GM19467 (cell line): Measurements from ENCODE around the gene TOR1AIP1.

Source experiments
- ATAC-seq: cut with Tn5 transposase; IDR thresholded peaks from one replicate; pipeline ENCODE4 v1.9.1; 2021; ENCODE audit warnings: mild to moderate bottlenecking, moderate library complexity; ENCODE audit not compliant: unreplicated experiment

TOR1AIP1 gene

DNA sequence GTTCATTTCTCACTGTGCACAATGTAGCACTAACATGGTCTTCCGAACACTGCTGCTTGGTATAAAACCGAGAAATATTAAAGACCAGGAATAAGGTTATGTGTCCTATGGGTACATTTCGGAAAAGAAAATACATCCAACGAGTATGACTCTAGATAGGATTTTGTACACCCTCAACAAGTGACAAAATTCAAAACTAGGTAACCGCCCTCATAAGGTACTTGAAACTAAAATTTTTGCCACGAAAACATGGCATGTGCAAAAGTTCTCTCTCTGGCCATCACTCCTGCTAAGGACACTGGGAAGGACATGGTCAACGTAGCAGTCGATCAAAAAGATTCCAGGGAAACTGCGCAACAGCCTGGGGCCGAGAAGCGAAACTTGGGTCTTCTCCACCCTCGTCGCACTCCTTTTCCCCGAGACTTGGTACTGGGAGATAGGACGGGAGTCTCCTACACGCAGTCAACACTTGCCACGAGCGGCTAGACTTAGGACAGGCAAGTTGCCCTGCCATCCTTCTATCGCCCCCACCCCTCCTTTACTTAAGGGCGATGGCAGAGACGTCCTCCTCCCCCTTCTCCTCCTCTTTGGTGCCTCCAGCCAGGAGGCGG is 338 bp upstream of the TOR1AIP1 start:
- peak; percentile 0 for ATAC-seq

DNA sequence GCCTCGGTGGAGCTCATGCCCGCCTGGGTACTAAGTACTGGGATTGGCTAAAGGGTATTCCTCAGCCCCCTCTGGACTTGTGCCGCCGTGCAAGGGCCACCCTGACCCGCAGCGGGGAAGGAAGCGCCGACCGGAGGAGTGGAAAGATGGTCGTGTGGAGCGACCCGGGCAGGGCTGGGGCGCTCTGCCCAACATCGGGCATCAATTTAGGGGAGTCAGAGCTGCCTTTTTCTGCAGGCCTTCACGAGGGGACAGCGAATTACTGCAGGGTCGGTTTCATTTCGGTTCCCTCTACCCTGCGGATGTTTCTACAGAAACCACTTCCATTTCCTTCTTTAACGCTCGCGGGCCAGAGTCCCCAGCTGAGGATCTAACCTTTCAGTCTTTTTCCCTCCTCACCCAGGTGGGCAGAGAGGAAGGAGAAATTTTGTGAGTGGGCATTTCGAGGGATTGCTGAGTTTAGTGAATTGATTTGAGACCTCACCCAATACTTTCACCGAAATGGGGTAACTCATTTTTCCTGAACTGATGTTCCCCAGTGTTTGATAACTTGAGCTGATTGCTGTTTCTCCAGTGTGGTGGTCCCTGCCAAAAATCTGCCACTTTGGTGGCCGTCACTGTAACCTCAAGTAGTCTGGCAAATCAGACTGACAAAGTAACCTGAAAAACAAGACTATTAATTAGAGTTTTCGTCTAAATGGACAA is 1.1 kb downstream of the TOR1AIP1 start:
- peak; percentile 16 for ATAC-seq

DNA sequence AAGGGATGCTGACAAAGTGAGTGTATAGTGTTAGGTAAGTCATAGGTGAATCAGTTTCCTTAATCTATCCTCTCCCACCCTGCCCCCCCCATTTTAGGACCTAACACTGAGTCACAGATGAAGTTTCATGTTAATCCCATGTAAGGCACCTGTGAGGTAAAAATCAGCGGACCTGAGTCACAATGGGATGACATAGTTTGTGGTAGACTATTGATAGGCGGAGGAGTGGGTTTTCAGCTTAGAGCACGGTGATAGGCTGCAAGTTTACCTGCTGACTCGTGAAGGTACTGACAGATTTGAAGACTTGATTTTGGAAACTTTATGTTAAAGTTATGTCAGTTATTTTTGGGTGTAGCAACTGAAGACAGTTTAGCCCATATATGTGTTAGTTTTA is 1.7 kb downstream of the TOR1AIP1 start:
- ATAC-seq = no peak

DNA sequence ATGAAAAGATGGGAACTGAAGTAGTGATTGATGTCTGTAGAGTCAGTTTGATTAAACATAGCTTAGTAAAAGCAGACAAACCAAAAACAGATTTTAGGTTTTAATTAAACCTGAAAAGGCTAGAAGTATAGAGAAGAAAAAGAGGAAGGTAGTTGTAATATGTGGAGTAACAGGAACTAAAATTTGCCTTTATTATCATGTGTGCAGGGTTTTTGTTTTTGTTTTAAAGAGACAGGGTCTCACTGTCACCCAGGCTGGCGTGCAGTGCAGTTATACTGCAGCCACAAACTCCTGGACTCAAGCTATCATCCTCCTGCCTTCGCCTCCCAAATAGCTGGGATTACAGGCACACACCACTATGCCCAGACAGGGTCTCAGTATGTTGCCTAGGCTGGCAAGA is 6.0 kb downstream of the TOR1AIP1 start:
- ATAC-seq = no peak

DNA sequence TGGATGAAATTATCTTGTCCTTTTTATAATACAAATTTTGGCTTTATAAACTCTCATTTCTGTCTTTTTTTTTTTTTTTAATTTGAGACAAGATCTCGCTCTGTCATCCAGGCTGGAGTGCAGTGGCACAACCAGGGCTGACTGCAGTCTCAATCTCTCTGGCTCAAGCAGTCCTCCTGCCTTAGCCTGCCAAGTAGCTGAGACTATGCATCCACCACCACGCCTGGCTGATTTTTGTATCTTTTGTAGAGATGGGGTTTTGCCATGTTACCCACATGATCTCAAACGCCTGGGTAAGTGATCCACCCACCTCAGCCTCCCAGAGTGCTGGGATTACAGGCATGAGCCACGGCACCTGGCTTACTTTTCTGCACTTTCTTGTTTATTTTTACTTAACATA is 7.5 kb downstream of the TOR1AIP1 start:
- no peak for ATAC-seq

DNA sequence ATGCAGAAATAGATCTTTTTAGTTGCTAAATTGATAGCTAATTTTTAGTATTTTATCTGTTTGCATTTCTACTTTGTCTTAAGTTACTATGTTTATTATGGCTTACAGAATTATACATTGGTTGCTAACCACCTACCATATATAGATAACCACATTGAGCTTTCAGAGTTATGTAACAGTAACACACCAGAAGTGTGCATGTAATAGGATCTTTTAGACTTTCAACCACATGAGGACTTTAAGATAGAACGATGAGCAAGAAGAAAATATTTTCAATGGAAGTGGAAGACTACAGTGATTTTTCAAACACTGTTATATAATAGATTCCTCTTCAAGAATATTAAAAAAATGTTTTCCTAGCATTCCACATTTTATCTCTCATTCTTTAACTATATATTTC is 28.8 kb downstream of the TOR1AIP1 start:
- ATAC-seq = no peak

DNA sequence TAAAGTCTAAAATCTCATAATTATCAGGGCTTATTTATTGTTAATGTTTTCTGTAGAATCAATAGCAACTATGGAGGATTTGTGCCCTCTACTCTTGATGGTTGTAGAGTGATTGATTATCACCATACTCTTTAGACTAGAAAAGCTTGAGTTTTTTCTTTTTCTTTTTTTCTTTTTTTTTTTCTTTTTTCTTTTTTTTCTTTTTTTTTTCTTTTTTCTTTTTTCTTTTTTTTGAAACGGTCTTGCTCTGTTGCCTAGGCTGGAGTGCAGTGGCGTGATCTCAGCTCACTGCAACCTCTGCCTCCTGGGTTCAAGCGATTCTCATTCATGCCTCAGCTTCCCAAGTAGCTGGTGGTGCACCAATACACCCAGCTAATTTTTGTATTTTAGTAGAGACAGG is 29.7 kb downstream of the TOR1AIP1 start:
- ATAC-seq = no peak

DNA sequence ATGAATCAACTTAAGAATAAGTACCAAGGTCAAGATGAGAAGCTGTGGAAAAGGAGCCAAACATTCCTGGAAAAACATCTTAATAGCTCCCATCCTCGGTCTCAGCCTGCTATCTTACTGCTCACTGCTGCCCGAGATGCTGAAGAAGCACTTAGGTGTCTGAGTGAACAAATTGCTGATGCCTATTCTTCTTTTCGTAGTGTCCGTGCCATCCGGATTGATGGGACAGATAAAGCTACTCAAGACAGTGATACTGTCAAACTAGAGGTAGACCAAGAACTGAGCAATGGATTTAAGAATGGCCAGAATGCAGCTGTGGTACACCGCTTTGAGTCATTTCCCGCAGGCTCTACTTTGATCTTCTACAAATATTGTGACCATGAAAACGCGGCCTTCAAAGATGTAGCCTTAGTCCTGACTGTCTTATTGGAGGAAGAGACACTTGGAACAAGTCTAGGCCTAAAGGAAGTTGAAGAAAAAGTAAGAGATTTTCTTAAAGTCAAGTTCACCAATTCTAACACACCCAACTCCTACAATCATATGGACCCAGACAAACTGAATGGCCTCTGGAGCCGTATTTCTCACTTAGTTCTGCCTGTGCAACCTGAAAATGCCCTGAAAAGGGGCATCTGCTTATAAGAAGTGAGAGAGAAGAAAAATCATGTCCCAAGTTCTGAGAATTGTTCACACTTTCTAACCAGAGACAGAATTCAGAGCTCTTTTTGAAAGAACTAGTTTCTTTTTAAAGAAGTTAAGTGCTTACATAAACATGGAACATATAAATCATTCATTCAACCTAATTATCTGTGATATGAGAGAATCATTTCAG is 35.7 kb downstream of the TOR1AIP1 start:
- no peak for ATAC-seq

DNA sequence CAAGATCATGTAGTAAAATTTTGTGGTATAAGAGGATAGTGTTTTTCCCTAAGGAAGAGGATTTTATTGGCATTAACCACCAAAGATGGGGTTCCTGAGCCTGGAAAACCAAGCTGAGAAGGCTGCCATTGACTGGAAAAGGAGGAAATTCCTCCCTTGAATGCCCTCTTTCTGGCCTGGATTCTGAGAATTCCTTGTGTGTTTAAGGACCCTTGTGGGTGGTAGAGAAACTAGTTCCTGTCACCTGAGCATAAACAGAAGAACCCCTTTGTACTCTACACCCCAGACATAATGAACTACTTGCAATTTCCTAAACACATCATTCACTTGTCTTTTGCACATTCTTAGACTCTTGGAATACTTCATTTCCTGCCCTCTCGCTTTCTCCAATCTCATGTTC is 39.4 kb downstream of the TOR1AIP1 start:
- no peak for ATAC-seq

DNA sequence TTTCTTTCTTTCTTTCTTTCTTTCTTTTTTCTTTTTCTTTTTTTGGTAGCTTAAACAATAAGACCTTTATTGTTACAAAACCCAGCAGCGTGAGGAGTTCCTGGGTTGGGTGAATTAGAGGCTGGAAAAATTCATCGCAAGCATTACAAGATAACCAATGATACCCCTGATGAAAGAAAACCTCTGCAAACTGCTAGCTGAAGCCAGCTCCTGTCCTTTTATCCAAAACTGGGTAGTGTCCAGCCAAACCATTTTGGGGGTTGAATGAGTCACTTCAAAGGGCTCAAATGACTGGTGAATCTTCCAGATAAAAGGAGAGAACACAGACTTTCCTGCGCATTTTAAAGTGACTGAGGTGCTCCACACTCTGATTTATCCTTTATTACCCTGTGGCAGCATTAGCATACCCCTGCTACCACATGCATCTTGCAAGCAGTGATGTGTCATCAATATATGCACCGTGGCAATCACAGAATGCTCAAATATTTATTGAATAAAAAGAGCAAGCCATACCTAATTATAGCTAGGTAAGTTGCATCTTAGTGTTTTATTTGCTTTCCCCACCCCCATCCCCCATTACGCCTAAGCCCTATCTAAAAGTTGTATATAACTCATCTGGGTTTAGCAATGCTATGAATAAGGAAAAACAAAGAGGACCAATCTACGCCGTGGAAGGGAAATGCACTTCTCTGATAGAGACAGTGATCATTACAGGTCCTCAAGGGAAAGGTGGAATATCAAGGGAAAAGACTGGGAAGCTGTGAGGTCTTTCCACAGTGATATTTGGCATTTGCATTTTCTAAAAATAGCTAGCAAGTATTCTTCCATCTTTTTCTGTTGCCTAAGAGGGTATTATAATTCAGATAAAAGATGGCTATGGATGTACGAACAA is 40.1 kb downstream of the TOR1AIP1 start:
- no peak for ATAC-seq

DNA sequence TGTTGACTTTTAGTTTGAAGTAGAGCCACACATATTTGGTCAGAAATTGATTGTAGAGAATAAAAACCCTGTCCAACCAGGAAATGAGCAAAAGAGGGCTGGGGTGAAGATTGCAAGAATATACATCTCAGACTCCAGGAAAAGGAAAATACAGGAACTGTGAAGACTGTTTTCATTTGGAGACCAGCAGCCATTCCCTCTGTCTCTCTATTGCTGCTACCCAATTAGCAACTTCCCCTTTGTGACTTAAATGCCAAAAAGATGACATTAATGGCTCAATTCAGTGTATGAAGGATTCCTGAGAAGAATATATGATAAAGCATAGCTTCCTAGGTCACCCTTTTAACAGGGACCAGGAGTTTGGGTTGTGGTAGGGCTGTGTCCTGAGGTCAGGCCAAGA is 40.9 kb downstream of the TOR1AIP1 start:
- ATAC-seq = no peak

DNA sequence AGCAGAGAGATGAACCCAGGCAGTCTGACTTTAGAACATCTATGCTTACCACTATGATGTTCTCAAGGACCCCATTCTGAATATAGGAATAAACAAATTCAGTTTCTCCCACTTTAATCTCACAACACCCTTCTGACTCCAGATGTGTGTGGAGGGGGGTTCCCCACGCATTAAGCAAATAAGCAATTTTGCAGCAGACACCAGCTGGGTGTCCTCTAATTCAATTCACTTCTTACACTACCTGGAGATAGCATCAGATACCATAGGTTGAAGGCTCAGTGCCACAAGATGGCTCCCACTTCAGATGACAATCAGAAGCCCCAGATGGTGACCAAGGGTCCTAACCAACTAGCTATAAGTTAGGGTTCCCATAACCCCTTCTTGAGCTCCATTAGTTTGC is 42.2 kb downstream of the TOR1AIP1 start:
- ATAC-seq = no peak

DNA sequence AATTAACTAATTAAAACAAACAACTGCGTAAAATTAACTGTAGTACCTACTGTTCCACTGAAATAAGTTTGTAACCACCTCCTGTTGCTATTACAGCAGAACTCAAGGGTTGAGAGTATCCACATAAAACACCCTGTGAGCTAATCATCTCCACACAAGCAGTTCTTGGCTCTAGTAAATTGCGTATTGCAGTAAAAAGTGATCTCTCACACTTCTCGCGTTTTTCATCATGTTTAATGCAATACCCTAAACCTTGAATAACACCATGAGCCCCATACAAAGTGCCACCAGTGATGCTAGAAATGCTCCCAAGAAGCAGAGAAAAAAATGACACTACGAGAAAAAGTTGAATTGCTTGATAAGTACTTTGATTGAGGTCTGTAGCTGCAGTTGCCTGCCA is 43.2 kb downstream of the TOR1AIP1 start:
- no peak for ATAC-seq

DNA sequence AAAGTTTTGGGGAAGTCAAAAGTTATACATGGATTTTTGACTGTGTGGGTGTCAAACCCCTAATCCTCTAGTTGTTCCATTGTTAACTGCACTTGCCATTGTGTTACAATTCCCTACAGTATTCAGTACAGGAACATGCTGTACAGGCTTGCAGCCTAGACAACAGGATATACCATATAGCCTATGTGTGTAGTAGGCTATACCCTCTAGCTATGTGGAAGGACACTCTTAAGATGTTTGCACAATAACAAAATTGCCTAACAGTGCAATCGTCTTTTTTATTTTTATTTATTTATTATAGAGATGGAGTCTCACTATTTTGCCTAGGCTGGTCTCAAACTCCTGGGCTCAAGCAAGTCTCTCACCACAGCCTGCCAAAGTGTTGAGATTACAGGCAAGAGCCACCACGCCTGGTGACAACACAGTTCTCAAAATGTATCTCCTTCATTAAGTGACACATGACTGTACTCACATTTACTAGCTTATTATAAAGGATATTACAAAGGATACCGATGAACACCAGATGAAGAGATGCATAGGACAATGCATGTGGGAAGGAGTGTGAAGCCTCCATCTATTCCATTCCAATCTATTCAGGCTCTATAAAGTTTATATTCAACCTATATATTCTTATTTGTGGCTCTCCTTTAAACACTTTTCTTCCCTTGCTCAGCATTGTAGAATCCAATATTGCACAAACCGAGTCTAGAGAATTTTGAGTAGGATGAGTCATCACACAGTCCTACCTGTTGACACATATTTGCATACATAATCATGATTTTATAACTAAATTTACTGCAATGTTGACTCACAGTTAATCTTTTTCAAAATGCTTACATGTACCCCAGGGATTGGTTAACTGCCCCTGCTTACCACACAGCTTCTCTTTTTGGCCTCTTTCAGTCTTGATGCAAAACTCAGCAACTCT is 44.1 kb downstream of the TOR1AIP1 start:
- no peak for ATAC-seq

DNA sequence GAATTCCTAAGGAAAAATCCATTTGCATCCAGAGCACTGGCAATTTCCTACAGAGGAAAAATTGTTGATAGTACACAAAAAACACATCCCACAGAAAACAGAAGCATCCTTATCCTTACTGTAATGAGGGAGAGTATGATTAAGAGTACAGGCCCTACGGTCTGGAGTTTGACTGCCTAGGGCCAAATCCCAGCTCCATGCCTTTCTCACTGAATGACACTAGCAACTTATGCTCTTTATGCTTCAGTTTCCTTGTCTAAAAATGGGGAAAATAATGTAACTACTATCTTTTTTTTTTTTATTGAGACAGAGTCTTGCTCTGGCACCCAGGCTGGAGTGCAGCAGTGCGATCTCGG is 44.7 kb downstream of the TOR1AIP1 start:
- no peak for ATAC-seq

DNA sequence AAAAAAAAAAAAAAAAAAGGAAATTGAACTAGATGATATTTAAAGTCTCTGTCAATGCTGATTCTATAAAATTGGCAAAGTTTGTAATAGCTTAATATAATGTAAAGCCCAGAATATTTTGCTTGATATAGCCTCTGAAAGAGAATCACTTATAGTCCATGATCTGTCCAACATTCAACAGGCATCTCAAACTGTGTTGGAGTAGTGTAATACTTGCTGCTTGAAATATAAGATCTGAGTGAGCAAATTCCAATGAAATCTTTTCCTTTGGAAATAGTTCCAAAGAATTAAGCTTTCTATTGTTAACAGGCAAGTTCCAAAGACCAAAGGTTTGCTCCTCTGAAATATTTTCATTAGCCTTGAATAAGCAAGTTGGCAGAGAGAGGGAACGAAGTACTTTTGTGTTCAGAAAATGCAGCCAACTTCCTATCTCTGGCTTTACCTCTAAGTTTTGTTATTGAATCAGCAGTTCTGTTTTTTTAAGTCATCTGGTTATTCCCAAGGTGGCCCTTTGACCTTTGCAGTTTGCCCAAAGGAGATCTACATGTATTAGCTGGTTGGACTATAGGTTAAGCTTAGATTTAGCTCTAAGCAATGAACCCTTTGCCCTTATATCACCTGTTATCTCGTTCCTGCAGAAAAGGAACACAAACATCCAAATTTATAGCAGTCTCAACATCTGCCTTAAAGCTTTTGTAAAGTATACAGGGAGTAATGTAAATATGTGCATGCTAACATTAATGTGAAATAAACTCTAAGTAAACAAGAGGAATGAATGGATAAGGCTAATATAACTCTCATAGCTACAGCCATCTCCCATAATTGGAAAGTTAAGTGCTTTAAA is 48.1 kb downstream of the TOR1AIP1 start:
- no peak for ATAC-seq

DNA sequence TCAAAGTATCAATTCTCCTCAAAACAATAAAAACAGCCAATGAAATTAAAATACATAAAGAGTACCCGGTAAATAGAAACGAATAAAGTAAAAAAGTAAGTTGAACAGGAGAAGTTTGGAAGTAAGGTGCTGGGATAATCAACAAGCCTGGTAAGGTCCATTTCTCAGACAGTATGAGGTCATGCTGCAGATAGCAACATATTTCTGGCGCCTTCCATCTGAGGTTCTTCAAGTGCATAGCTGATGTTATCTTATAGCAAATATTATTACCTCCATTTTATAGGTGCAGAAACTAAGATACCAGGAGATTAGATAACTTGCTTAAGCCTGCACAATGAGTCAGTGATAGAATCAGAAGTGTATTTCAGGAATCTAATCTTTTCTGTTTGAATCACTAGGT is 48.8 kb downstream of the TOR1AIP1 start:
- no peak for ATAC-seq

DNA sequence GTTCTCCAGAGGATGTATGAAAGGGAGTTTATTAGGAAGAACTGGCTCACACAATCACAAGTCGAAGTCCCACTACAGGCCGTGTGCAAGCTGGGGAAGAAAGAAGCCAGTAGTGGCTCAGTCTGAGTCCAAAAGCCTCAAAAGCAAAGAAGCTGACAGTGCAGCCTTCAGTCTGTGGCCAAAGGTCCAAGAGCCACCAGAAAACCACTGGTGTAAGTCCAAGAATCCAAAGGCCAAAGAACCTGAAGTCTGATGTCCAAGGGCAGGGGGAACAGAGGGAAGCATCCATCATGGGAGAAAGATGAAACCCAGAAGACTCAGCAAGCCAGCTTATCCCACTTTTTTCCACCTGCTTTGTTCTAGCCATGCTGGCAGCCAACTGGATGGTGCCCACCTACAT is 51.1 kb downstream of the TOR1AIP1 start:
- ATAC-seq = no peak

DNA sequence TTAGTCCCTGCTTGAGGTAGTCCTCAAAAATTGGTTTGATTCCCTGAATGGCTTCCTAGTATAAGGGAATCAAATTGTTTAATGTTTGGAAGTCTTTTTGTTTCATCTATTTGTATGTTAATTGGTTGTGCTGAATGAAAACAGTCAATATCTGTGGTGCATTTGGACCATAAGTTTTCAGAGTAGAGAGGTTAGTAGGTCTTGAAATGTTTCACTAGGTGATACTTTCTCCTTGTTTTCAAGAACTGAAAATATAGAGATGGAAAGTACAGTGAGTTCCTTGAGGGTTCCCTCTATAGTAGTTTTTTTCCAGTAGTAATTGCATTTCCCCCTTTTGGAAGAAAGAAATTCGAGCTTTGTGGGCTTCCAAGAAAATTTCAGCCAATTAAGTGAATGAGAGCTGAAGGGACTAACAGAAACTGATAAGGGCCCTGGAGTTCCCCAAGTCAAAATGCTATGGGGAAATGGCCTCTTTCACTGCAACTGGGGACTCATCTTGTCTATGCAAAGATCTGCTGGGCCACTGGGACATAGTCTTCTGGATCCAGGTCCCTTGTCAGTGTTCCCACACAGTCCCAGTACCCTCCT is 53.9 kb downstream of the TOR1AIP1 start:
- no peak for ATAC-seq
